Measurements from ENCODE around the gene TMEM207. TPM values are rescaled to one million over a fixed set of nuclear protein-coding genes. Genes with fewer than 3 reads are reported as not detected.

TMEM207 gene
- total and polyA plus RNA-seq, 2 of the 8 experiments (the other 6 are each of a cell fraction or from before 2014, with no cell fraction given), result not detected

GRCh38 chr3:190485830-190486532 lies 36.3 kb upstream of the TMEM207 start:
- Histone ChIP-seq H3K27ac (ENCODE audit: low read depth, low read length) (no peak overlapping the region), H2AK5ac (ENCODE audit: low read depth, low read length) (no peak overlapping the region), H3K4me2 (ENCODE audit: insufficient read depth in 1 of 2, low read depth in 2 of 2, low read length in 2 of 2) (no peak overlapping the region), H4K8ac (ENCODE audit: extremely low read depth, insufficient read depth, low read length) (no peak overlapping the region), H2BK12ac (ENCODE audit: low read depth, low read length) (no peak overlapping the region), H3K9me3 (ENCODE audit: insufficient read depth in 2 of 2, low read depth in 1 of 2, low read length in 1 of 2) (no peaks in the 10 kb centered on the region), H3K79me2 (ENCODE audit: control insufficient read depth in 1 of 2, insufficient read depth in 2 of 2, low read length in 2 of 2) (no peaks in the 10 kb centered on the region), H3K27me3 (replicated peaks in 1 of 4; ENCODE audit: control insufficient read depth in 3 of 4, extremely low read depth in 1 of 4, insufficient read depth in 3 of 4, low read length in 3 of 4) (no peaks in the 10 kb centered on the region), H2BK120ac (replicated peaks; ENCODE audit: low read depth, low read length) (no peak overlapping the region), H4K91ac (replicated peaks; ENCODE audit: insufficient read length, low read length) (no peak overlapping the region), H2AFZ (ENCODE audit: low read length) (peak overlapping the region; percentile 28; the same call in 1 of the 2 replicates), H4K5ac (ENCODE audit: insufficient read length, low read depth, low read length) (no peak overlapping the region), H3K23ac (ENCODE audit: insufficient read length) (no peak overlapping the region), H3K36me3 (ENCODE audit: control insufficient read depth in 2 of 4, insufficient read depth in 4 of 4, low read length in 3 of 4) (no peaks in the 10 kb centered on the region), H4K20me1 (replicated peaks in 1 of 2; ENCODE audit: control insufficient read depth in 1 of 2, insufficient read depth in 2 of 2, low read length in 2 of 2) (no peaks in the 10 kb centered on the region), H2BK5ac (ENCODE audit: low read depth, low read length) (no peak overlapping the region), H3K9ac (replicated peaks in 1 of 4; ENCODE audit: extremely low read depth in 1 of 4, low read depth in 3 of 4, low read length in 3 of 4) (no peak overlapping the region), H3K18ac (ENCODE audit: extremely low read depth, low read length) (no peak overlapping the region), H3K14ac (ENCODE audit: insufficient read length) (no peak overlapping the region), H3K4me3 (ENCODE audit: extremely low read depth in 1 of 4, insufficient read depth in 2 of 4, low read depth in 3 of 4, low read length in 4 of 4) (no peak overlapping the region), H2BK15ac (ENCODE audit: low read length) (no peak overlapping the region), H2BK20ac (ENCODE audit: low read length) (no peak overlapping the region), H3K79me1 (ENCODE audit: low read depth, low read length) (no peaks in the 10 kb centered on the region), H3K56ac (replicated peaks; ENCODE audit: insufficient read length, low read depth, low read length) (no peak overlapping the region), H3K23me2 (ENCODE audit: low read depth, low read length) (no peaks in the 10 kb centered on the region; the same call in 1 of the 2 replicates), H3K4ac (replicated peaks; ENCODE audit: insufficient read length, low read depth, low read length) (no peak overlapping the region), H3K4me1 (replicated peaks in 1 of 4; ENCODE audit: control insufficient read depth in 3 of 4, insufficient read depth in 4 of 4, low read length in 3 of 4) (peaks cover 0 to 4% (median 0%) of the 10 kb centered on the region in 4 experiments; a peak in 1 of 7 replicates)
- POLR2A ChIA-PET (ENCODE audit: partially characterized antibody), result interaction anchor here (0.8 kb wide), 1 partner anchor 1403 kb away, joined by 3 read pairs; no protein-coding TSS in a partner anchor
- no peak for FAIRE-seq
- CTCF ChIA-PET (ENCODE audit: partially characterized antibody), result interaction anchor here (0.7 kb wide), 1 partner anchor 22 kb away, joined by 3 read pairs; no protein-coding TSS in a partner anchor
- 81% methylated on average over 6 of the region's 6 CpGs; no CpG with 5 or more reads in 1 of the 2 experiments for WGBS, 2 experiments (ENCODE audit: extremely low coverage in 1 of 2, insufficient coverage in 1 of 2, insufficient read length in 1 of 2, insufficient replicate concordance in 2 of 2, low coverage in 1 of 2, low lambda C conversion rate in 2 of 2, missing lambda C conversion rate in 1 of 2)
- TF ChIP-seq NANOG (IDR thresholded peaks at IDR 0.05; ENCODE audit: insufficient read depth, low read depth, low read length, poor library complexity, severe bottlenecking) (no peak), TEAD4 (IDR thresholded peaks at IDR 0.05; ENCODE audit: low read depth, low read length) (no peak), KDM5A (IDR thresholded peaks at IDR 0.05; ENCODE audit: low read length) (no peak), POLR2A (IDR thresholded peaks at IDR 0.05; ENCODE audit: control extremely low read depth in 1 of 2, low read depth in 2 of 2, low read length in 2 of 2) (no peak), RFX5 (IDR thresholded peaks at IDR 0.05; ENCODE audit: borderline replicate concordance, low read depth, low read length) (no peak), SP4 (IDR thresholded peaks at IDR 0.05; ENCODE audit: low read length) (no peak), EP300 (IDR thresholded peaks at IDR 0.05; ENCODE audit: borderline replicate concordance in 1 of 2, low read depth in 2 of 2, low read length in 2 of 2) (no peak), FOSL1 (IDR thresholded peaks at IDR 0.05; ENCODE audit: insufficient read depth, low read depth, low read length) (no peak)
- DNase-seq (ENCODE audit: low read depth in 1 of 2, low spot score in 2 of 2), result no peak

Measured in H1 (cell line).